AG04449 (cell line): ENCODE results near the gene MAGEF1.

Experiments used
- CTCF ChIA-PET: fragments of 350-600 bp; formaldehyde crosslinking; extraction: SDS; loops from one replicate; lab custom pipeline; 2021; ENCODE audit warnings: antibody characterized with exemption; lab: Yijun Ruan, JAX
- POLR2A ChIA-PET: fragments of 400-600, 350-600 bp; formaldehyde crosslinking; extraction: SDS; loops from one replicate; lab custom pipeline; 2020; ENCODE audit warnings: antibody characterized with exemption, inconsistent platforms; lab: Yijun Ruan, JAX
- DNase-seq: peaks from one replicate; pipeline ENCODE4 v3.0.0-alpha.2; 2010; ENCODE audit warnings: low read depth, low spot score
- H3K4me3 ChIP-seq: 2 replicates; pipeline ENCODE4 v1.5.1; 2011; ENCODE audit warnings: low read depth, mild to moderate bottlenecking, control low read depth, low read length
- TF ChIP-seq, protein P1 (sequence below): IDR thresholded peaks from one replicate; pipeline ENCODE4 v1.5.1; 2011; ENCODE audit warnings: mild to moderate bottlenecking, moderate library complexity, low read length, control low read depth, inconsistent platforms; ENCODE audit not compliant: insufficient read depth; ENCODE audit errors: missing control alignments

Gene MAGEF1

GRCh38 chr3:184718431-184718830 lies 6.6 kb upstream of the MAGEF1 start:
- CTCF ChIA-PET, result interaction anchor here (1.0 to 3.8 kb wide), 6 partner anchors 8 to 154 kb away, joined by 3 to 32 read pairs (median 4); no protein-coding TSS in a partner anchor

GRCh38 chr3:184717399-184717983 lies 5.6 kb upstream of the MAGEF1 start:
- TF ChIP-seq, protein P1, sequence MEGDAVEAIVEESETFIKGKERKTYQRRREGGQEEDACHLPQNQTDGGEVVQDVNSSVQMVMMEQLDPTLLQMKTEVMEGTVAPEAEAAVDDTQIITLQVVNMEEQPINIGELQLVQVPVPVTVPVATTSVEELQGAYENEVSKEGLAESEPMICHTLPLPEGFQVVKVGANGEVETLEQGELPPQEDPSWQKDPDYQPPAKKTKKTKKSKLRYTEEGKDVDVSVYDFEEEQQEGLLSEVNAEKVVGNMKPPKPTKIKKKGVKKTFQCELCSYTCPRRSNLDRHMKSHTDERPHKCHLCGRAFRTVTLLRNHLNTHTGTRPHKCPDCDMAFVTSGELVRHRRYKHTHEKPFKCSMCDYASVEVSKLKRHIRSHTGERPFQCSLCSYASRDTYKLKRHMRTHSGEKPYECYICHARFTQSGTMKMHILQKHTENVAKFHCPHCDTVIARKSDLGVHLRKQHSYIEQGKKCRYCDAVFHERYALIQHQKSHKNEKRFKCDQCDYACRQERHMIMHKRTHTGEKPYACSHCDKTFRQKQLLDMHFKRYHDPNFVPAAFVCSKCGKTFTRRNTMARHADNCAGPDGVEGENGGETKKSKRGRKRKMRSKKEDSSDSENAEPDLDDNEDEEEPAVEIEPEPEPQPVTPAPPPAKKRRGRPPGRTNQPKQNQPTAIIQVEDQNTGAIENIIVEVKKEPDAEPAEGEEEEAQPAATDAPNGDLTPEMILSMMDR, result no peak
- ChIA-PET CTCF (interaction anchor here (1.0 to 3.8 kb wide), 5 partner anchors 9 to 153 kb away, joined by 3 to 32 read pairs (median 3); no protein-coding TSS in a partner anchor), POLR2A (no interaction called here)
- no peak overlapping the region for H3K4me3 ChIP-seq
- no peak for DNase-seq

More at GRCh38 chr3:184718431-184718830, 6.6 kb upstream of the MAGEF1 start:
- TF ChIP-seq, protein P1, result no peak
- POLR2A ChIA-PET, result no interaction called here
- no peak overlapping the region for H3K4me3 ChIP-seq
- no peak for DNase-seq

GRCh38 chr3:184716622-184717398 lies 4.9 kb upstream of the MAGEF1 start:
- POLR2A ChIA-PET, result no interaction called here
- TF ChIP-seq, protein P1, result no peak

DNA sequence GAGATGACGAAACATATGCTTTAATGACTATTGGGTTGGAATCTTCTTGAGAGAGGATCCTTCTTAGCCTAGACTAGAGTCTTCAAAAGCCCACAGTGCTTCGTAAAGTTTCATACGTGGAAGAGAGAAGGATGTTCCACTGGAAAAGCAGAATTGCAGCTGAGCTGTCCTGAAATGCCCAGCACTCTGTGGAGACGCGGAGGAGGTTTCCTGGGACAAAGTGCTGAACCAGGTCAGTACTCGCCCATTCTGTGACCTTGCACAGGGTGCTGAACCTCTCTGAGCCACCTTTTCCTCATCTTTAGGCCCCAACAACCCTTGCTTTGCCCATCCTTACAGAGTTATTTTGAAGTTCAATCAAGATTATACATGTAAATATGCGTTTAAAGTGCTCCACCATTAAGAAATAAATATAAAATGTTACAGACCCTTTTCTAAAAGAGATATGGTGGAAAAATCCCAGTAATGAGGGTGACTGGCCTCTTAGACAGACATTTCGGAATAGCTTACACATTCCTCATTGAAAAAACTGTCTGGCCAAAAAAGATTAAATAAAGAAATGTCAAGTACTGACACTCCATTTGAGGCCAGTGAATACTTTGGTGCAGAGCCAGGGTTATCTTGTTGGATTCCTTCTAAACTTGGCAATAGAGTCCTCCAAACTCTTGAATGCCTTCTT lies 4.2 kb upstream of the MAGEF1 start:
- CTCF ChIA-PET, result interaction anchor here (3.8 kb wide), 1 partner anchor 11 kb away, joined by 32 read pairs; no protein-coding TSS in a partner anchor
- H3K4me3 ChIP-seq, result no peak overlapping the region
- no peak for DNase-seq

More at GRCh38 chr3:184716622-184717398, 4.9 kb upstream of the MAGEF1 start:
- no peak for DNase-seq
- H3K4me3 ChIP-seq, result no peak overlapping the region; the same call in 1 of the 2 replicates
- CTCF ChIA-PET, result interaction anchor here (1.0 to 3.8 kb wide), 3 partner anchors 10 to 60 kb away, joined by 3 to 32 read pairs (median 3); no protein-coding TSS in a partner anchor

DNA sequence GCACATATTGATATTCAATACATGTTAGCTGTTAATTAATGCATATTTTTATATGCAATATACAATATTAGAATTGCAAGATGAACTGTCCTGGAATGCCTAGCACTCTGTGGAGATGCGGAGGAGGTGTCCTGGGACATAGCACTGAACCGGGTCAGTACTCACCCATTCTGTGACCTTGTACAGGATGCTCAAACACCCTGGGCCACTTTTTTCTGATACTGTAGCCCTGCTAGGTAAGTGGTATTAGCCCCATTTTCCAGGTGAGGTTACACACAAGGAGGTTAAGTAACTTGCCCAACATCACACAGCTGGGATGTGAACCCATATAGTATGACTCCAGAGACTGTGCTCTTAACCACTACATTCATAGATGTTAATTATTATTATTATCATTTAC lies 1.7 kb upstream of the MAGEF1 start:
- POLR2A ChIA-PET, result no interaction called here
- TF ChIP-seq, protein P1, result no peak
- H3K4me3 ChIP-seq, result no peak overlapping the region
- CTCF ChIA-PET, result interaction anchor here (3.6 kb wide), 1 partner anchor 12 kb away, joined by 32 read pairs; no protein-coding TSS in a partner anchor
- DNase-seq, result no peak

More for the DNA sequence above, 4.2 kb upstream of the MAGEF1 start:
- TF ChIP-seq, protein P1, result no peak
- POLR2A ChIA-PET, result no interaction called here

GRCh38 chr3:184713040-184713355 lies 1.1 kb upstream of the MAGEF1 start:
- H3K4me3 ChIP-seq, result no peak overlapping the region
- CTCF ChIA-PET, result interaction anchor here (0.9 to 3.6 kb wide), 2 partner anchors 12 to 91 kb away, joined by 3 to 32 read pairs; no protein-coding TSS in a partner anchor
- POLR2A ChIA-PET, result no interaction called here
- DNase-seq, result no peak
- TF ChIP-seq, protein P1, result no peak
